ENCODE results near the gene SLC16A13.
"Not testable (repeated sequence)": the region's sequence is repeated elsewhere in the genome, so short reads cannot be mapped to it uniquely, and the experiment has no call there.

SLC16A13 gene

DNA sequence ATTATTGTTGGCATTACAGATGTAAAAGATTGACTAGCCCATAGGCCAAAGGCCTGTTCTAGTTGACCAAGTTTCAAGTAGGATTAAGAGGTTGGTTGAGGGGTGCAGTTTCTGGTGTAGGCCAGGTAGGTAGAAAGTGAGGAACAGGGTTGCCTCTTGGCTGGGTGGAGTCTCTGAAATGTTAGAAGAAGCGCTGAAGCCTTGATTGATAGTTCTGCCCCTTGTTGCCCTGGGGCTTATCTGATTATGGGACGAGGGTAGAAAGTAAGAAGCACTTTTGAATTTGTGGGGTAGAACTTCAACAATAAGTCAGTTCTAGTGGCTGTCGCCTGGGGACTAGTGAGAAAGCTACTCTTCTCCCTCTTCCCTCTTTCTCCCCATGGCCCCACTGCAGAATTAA, 6.7 kb upstream of the SLC16A13 start:
- no peak for DNase-seq (ENCODE audit: low spot score)

DNA sequence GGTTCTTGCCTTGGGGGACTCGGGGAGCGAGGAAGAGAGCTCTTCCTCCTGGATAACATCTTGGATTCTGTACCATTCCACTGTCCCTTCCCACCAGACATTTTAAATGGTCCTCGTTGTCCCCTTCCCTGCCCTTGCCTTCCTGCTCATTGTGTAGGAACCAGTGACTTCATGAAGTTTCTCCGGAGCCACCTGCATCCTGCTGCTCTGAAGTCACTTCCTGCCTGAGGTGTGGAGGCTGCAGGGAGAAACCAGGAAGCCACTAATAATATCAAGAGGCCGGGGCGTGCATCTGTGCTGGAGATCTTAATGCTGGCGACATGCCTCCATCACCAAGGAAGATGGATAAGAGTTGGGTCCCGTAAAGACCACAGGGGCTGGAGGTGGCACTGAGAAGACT, 6.2 kb upstream of the SLC16A13 start:
- no peak for DNase-seq (ENCODE audit: low spot score)

DNA sequence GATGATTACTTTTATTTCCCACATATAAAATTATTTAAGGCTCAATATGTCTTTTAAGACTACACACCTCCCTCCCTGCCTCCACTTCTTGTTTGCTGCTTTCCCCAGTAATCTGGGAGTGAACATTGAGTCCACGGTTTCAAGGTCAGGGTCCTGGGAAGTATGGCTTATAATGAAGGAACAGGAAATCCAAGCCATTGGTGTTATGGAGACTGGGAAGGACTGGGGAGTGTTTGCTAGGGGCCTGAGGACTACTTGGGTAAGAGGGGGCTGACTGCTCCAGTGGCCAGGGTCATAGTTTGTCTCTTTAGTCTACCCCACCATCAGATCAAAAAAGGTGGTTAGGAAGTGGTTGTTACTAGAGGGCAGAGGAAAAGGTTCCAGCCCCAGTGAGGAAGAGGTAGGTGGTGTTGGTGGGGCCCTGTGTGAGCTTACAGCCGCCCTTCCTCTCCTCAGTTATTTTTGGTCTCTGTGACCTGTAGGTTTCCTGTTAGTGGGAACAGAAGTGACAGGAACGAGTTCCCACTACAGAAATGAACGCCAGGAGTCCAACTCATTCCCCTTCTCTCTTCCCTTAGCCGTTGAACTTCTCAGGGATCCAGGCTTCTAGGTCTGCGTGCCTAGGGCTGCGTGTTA, 742 bp upstream of the SLC16A13 start:
- no peak for DNase-seq (ENCODE audit: low spot score)

DNA sequence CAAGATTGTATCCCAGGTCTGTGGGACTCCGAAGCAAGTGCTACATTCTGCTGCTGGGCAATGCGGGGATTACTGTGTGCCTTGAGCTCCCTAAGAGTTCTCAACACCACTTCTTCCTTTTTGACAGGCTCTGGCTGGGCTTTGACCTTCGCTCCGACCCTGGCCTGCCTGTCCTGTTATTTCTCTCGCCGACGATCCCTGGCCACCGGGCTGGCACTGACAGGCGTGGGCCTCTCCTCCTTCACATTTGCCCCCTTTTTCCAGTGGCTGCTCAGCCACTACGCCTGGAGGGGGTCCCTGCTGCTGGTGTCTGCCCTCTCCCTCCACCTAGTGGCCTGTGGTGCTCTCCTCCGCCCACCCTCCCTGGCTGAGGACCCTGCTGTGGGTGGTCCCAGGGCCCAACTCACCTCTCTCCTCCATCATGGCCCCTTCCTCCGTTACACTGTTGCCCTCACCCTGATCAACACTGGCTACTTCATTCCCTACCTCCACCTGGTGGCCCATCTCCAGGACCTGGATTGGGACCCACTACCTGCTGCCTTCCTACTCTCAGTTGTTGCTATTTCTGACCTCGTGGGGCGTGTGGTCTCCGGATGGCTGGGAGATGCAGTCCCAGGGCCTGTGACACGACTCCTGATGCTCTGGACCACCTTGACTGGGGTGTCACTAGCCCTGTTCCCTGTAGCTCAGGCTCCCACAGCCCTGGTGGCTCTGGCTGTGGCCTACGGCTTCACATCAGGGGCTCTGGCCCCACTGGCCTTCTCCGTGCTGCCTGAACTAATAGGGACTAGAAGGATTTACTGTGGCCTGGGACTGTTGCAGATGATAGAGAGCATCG, 2.4 kb downstream of the SLC16A13 start:
- DNase-seq (ENCODE audit: low spot score): no peak

DNA sequence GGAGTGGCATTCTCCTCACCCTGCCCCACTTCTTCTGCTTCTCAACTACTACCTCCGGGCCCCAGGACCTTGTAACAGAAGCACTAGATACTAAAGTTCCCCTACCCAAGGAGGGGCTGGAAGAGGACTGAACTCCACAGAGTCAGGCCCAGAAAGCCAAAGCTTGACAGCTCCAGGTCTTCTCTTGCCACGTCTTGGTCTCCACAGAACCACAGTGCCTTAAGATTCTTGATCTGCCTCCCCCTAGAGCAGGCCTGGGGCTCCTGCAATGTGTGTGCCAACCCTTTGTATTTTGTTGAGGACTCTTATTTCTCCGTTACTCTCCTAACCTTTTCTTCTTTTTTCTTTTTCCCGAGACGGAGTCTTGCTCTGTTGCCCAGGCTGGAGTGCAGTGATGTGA, 4.0 kb downstream of the SLC16A13 start:
- no peak for DNase-seq (ENCODE audit: low spot score)

DNA sequence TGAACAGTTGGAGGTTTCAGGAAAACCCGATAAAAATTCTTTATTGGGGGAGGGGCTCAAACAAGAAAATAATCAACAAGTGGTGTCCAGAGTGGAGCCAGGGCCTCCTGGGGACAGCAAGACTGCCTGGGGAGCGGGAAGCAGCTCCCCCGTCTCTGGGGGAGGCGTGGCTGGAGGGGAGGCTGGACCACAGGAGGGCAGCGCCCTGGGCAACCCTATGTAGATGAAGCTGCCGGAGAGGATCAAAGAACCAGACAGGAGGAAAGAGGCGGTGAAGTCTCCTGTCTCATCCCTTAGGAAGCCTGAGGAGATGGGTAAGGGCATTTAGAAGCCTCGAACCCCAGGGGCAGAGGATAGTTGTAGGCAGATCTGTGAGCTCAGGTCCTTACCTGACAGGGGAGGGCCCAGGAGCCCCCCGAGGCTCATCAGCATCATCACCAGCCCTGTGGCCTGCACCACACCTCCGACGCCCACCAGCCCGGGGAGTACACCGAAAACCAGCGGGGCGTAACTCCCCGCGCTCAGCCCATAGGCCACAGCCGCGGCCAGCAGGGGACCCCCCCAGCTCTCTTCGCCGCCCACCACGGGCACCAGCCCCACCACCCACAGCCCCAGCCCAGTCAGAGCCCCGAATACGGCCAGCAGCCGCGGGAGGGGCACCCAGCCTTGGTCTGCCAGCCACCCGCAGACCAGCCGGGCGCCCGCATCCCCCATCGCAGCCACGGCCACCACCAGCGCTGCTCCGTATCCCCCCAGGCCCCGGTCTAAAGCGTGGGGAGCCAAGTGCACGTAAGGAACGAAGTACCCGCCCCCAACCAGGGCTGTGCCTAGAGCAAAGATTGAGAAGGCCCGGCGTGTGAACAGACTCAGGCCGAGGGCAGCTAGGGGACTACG, 6.0 kb downstream of the SLC16A13 start:
- no peak for DNase-seq (ENCODE audit: low spot score)

DNA sequence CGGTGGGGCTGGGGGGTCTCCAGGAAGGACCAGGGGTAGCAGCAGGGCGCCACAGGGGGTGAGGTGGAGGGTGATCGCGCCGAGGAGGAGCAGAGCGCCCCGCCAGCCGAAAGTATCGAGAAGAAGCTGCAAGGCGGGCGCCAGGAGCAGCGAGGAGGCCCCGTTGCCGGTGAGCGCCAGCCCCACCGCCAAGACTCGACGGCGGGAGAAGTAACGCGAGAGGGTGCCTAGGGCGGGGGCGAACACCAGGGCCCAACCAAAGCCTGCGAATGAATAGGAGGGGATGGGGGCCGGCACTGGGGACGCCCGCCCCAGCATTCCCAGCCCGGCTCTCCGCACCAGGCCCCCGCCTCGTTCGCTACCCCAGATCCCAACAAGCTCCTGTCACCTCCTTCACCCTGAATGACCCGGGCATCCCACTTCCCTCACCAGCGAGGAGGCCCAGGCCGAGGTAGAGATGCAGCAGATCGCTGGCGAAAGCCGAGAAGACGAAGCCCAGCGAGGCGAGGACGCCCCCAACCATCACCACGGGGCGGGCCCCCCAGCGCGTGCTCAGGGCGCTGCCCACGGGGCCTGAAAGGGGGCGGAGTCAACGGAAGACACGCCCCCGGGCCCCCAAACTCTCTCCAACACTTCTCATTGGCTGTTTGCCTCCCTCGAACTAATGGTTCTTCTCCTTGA, 6.8 kb downstream of the SLC16A13 start:
- no peak for DNase-seq (ENCODE audit: low spot score)

DNA sequence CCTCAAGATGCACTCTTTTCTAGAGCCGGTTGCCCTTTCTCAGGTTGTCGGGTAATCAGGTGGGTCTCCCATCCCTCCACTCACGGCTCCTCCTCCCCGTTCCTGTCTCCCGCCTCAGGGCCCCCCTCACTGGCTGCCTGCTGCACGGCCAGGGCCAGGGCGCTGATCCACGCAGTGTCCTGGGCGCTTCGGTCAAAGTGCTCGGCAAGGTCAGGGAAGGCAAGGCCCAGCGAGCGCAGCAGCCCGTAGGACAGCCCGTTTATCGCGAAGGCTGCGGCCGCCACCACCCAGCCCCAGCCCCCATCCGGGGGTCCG, 7.3 kb downstream of the SLC16A13 start:
- no peak for DNase-seq (ENCODE audit: low spot score)

DNA sequence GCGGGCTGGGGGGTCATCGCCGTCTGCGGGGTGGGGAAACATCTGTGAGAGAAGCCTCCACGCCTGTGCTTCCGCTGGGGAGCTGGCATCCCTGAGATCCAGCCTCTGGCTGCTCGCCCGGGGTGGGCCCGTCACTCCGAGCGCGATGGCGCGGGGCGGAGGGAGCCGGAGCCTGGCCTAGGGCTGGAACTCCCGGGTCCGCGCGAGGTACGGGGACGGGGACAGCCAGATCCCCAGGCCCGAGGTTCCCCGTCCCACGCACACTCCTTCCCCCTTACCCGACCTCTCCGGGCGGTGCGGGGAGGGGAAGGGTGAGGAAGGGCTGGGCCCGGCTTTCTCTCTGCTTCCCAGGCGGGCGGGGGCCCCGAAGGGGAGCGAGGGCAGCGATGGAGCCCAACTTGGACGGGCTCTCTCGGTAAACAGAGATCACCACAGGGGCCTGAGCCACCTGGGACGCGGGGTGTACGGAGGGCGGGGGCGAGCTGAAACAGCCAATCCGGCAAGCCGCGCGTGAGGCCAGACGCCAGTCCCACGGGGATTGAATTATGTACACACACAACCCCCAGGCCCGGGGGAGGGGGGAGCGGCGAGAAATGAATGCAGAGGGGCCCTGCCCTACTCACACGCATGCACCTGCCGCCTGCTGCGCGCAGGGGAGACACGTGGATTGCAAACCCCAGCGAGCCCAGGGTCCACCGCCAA, 7.8 kb downstream of the SLC16A13 start, which contains the start of gene SLC16A11:
Gene SLC16A11, minus strand, starts transcription at position 596 of the 702 bp plus-strand sequence. Its CDS starts 579 bp downstream, at position 17.
- no peak for DNase-seq (ENCODE audit: low spot score)

DNA sequence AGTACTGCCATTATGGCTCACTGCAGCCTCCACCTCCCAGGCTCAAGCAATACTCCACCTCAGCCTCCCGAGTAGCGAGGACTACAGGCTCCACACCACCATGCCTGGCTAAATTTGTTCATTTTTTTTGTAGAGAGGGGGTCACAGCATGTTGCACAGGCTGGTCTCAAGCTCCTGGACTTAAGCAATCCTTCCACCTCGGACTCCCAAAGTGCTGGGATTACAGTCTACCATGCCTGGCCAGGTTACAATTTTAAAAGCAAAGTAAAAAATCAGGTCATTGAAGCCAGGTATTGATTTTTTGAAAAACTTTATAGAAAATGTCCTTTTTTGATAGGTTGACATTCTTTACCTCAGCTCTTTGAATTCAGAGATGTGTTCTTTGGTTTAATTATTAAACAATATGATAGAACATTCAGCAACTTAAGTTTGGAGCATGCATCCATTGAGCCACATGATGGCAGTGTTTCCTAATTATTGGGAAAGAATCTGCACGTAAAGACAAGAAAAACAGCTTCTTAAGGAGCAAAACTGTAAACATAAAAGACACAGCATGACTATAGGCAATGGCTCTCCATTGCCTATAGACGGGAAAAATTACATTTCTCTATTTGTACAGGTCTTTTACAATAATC, 9.8 kb downstream of the SLC16A13 start:
- peak; percentile 53 for DNase-seq (ENCODE audit: low spot score)

DNA sequence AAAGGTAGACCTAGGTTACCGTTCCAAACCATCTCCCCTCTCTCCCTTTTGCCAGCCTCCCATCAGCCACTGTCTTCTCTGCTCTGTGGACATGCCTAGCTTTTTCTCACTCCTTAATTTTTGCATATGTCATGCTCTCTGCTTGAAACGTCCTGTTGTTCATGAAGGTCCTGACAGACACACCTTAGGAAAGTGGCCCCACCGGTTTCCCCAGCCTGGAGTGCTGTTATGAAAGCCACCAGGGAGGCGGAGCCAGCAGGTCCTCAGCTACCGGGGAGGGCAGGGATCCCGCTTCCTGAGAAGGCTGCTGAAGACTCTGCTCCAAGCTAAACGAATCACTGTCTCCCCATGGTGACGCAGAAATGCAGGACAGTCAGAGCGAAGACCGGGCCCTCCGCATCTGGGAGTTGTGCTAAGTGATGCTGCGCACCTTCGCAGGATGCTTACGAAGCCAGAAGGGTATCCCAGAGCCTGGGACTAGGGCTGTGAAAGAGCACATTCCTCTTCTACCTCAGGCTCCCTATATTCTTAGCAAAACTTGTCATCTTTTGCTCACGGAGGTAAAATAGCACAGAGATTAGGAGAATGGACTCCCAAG, 10.4 kb downstream of the SLC16A13 start:
- peak; percentile 36 for DNase-seq (ENCODE audit: low spot score)

DNA sequence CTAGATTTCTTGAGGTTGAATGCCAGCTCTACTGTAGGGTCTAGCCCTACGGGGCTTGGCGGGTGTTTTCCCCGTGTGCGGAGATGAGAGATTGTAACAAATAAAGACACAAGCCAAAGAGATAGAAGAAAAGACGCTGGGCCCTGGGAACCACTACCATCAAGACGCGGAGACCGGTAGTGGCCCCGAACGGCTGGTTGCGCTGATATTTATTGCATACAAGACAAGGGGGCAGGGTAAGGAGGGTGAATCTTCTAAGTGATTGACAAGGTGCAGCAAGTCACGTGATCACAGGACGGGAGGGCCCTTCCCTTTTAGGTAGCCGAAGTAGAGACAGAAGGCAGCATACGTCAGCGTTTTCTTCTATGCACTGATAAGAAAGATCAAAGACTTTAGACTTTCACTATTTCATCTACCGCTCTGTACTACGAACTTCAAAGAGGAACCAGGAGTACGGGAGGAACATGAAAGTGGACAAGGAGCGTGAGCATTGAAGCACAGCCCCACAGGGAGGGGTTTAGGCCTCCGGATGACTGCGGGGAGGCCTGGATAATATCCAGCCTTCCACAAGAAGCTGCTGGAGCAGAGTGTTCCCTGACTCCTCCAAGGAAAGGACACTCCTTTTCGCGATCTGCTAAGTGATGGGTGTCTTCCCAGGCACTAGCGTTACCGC, 11.0 kb downstream of the SLC16A13 start:
- DNase-seq (ENCODE audit: low spot score): not testable (repeated sequence)

DNA sequence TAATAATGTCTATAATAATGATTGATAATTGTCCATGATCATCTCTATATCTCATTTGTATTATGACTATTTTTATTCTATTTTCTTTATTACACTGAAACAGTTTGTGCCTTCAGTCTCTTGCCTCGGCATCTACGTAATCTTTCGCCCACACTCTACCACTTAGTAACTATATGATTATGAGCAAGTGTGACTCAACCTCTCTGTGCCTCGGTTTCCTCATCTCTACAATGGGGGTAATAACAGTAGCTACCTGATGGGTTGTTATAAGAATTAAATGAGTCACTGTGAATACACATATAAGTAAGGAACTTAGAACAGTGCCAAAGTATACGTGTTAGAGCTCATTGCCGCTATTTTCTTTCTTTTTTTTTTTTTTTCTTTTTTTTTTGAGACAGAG, 11.8 kb downstream of the SLC16A13 start:
- no peak for DNase-seq (ENCODE audit: low spot score)

DNA sequence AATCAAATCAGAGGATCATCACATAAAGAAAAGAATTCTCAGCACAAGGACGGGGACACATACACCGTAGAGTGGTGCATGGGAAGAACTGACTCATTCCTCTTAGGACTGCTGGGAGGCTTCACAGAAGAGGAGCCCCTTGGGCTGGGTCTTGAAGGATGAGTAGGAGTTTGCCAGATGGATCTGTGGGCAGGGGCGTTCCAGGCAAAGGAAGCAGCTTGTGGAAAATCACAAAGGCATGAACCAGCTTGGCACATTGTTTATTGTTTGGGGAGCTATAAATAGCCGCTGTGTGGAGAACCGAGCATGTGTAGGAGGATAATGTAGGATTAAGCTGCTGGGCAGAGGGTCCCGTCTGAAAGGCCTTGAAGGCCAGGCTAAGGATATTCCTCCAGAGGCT, 13.2 kb downstream of the SLC16A13 start:
- no peak for DNase-seq (ENCODE audit: low spot score)

DNA sequence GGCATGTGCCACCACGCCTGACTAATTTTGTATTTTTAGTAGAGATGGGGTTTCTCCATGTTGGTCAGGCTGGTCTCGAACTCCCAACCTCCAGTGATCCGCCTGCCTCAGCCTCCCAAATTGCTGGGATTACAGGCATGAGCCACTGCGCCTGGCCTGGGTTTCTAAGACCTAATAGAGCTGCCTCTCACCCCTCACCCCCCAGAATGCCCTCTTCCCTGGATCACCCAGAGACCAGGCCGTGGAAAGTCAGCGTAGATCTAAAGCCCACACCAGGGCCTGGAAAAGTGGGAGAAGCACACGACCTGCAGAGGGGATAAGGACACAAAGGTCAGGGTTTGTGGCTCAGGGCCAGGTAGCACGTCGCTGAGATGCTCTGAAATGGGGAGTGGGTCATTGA, 14.8 kb downstream of the SLC16A13 start:
- not testable (repeated sequence) for DNase-seq (ENCODE audit: low spot score)

DNA sequence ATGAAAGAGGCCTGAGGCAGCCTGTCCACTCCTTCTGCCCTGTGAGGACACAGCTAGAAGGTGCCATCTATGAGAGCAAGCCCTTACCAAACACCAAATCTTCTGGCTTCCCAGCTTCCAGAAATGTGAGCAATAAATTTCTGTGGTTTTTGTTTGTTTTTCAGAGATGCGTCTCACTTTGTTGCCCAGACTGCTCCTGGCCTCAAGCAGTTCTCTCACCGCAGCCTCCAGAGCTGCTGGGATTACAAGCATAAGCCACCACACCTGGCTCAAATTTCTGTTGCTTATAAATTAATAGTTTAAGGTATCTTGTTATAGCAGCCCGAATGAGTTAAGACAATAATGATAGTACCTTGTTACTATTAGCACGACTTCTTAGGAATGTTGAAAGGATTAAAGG, 20.6 kb downstream of the SLC16A13 start:
- DNase-seq (ENCODE audit: low spot score): no peak

DNA sequence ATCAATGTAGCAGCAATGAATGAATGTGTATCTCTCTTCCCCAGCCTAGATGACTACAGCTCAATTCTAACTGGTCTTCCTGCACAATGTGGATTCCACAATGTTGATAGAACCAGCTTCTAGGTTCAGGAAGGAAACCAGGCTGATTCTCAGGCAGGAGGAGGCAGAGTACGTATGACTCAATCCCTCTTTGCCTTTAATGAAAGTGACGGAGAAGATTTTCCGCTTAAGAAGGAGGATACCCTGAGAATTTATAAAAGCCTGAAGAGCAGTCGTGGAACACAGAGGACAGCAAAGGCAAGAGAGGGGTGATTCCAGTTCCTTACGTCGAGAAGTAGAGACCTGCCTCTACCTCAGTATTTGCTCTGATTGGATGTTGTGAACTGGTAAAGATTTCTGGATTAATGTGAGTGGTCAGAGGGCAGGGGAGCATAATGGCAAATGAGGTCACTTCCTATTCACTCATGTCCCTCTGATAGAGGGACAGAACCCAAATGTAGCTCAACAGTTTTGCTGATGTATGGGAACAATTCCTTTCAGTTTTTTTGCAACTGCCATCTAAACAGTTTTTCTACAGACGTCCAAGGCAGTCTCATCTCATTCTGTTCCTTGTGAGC, 23.1 kb downstream of the SLC16A13 start:
- DNase-seq (ENCODE audit: low spot score): no peak

DNA sequence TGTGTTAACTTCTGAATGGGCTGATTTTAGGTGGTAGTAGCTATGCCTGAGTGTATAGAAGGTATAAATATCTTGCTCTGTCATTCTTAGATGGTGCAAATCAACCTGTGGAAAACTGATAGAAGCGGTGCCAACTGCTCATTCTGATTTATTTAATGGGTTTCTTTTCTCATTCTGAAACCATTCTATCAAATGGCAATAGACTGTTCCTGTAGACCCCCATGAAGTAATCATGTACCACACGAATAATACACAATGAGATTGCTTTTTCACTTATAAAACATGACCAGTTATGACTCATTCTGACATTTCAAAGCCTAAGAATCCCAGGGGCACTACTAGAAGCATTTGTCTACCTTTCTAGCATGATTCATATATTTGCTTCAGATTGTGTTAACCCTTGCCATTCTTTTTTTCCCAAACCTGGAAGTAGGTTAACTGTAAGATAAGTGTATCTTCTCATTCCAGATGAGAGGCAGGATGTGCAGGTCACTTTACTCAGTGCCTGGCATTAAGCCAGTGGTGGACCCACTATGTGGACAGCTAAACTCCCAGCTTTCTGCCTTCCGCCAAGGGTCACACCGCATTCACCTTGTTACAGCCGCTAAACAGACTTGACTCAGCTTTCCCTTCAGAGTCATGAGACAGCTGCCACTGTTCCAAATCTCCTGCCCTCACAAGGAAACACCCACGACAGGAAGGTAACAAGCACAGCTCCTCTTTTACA, 24.5 kb downstream of the SLC16A13 start:
- no peak for DNase-seq (ENCODE audit: low spot score)

Measured in HuH-7 (cell line).